NT2/D1 (cell line): ENCODE measurements around the gene EIF3D.

Experiments used
- DNase-seq: peaks from one replicate; pipeline ENCODE4 v3.0.0-alpha.2; 2011; ENCODE audit warnings: low read depth, low spot score
- H3K27me3 ChIP-seq: 2 replicates; pipeline ENCODE4 v1.6.0; 2011; ENCODE audit warnings: mild to moderate bottlenecking; ENCODE audit not compliant: insufficient read length, insufficient read depth
- H3K36me3 ChIP-seq: 2 replicates; pipeline ENCODE4 v1.6.1; 2011; ENCODE audit warnings: mild to moderate bottlenecking, low read length, mixed read lengths; ENCODE audit not compliant: insufficient read depth, insufficient read length
- H3K4me1 ChIP-seq: 2 replicates; pipeline ENCODE4 v1.5.1; 2011; ENCODE audit not compliant: insufficient read depth, insufficient read length
- H3K4me3 ChIP-seq: 2 replicates; pipeline ENCODE4 v1.5.1; 2011; ENCODE audit warnings: low read depth; ENCODE audit not compliant: insufficient read length
- H3K9ac ChIP-seq: 2 replicates; pipeline ENCODE4 v1.6.0; 2011; ENCODE audit warnings: low read depth; ENCODE audit not compliant: insufficient read length
- H3K9me3 ChIP-seq: 2 replicates; pipeline ENCODE4 v1.5.1; 2011; ENCODE audit warnings: mild to moderate bottlenecking, low read length; ENCODE audit not compliant: insufficient read depth
- SUZ12 ChIP-seq: IDR thresholded peaks from 2 replicates; pipeline ENCODE4 v1.6.1; 2011; ENCODE audit not compliant: insufficient read length, insufficient read depth; ENCODE audit errors: extremely low read depth
- YY1 ChIP-seq: IDR thresholded peaks from 2 replicates; pipeline ENCODE4 v1.6.1; 2011; ENCODE audit not compliant: insufficient read length, insufficient read depth
- ZNF274 ChIP-seq: IDR thresholded peaks from 2 replicates; pipeline ENCODE4 v1.6.1; 2011; ENCODE audit warnings: mild to moderate bottlenecking, low read depth, low read length

The EIF3D gene

GRCh38 chr22:36563001-36563400, 34.0 kb upstream of the EIF3D start:
- H3K27me3 ChIP-seq = no peaks in the 10 kb centered on the region
- H3K9ac ChIP-seq = peak overlapping the region; percentile 21
- no peaks in the 10 kb centered on the region for H3K36me3 ChIP-seq
- no peak for TF ChIP-seq ZNF274
- TF ChIP-seq YY1 = no peak
- TF ChIP-seq SUZ12 = no peak
- H3K4me1 ChIP-seq = peaks cover 21% of the 10 kb centered on the region
- DNase-seq = no peak
- no peaks in the 10 kb centered on the region for H3K9me3 ChIP-seq
- H3K4me3 ChIP-seq = no peak overlapping the region

- Histone ChIP-seq H3K9ac (peak overlapping the region; percentile 42), H3K4me3 (no peak overlapping the region), H3K4me1 (peaks cover 21% of the 10 kb centered on the region), H3K27me3 (no peaks in the 10 kb centered on the region), H3K36me3 (no peaks in the 10 kb centered on the region), H3K9me3 (no peaks in the 10 kb centered on the region)
- DNase-seq = no peak
- TF ChIP-seq SUZ12 (no peak), YY1 (no peak), ZNF274 (no peak)
These were observed 33.4 kb upstream of the EIF3D start for GRCh38 chr22:36562261-36562835.

DNA sequence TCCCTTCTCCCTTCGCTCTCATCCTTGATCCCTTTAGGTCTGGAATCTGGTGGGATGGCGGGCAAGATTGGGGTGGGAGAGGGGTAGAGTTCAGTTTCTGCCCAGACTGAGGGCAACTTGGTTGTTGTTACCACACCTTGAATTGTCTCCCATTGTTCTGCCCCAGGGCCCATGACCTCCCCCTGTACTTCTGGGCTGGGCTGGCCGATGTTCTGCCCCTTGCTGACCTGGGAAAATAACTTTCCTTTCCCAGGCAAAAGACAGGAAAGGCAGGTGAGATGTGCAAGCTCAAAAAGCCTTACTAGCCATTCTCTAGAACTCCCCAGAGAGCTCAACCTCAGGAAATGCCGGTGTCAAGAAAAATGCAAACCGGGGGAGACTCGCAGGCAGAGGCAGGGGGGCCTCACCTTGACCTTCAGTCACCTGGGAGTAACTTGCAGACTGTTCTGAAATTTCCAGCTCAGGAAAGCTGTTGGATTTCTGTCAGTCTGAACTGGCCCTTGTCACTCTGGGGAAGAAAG, 32.4 kb upstream of the EIF3D start:
- Histone ChIP-seq H3K9ac (no peak overlapping the region), H3K9me3 (no peaks in the 10 kb centered on the region), H3K4me3 (no peak overlapping the region), H3K27me3 (no peaks in the 10 kb centered on the region), H3K36me3 (no peaks in the 10 kb centered on the region), H3K4me1 (peaks cover 18% of the 10 kb centered on the region)
- TF ChIP-seq YY1 = no peak
- TF ChIP-seq ZNF274 = no peak
- TF ChIP-seq SUZ12 = no peak
- no peak for DNase-seq

DNA sequence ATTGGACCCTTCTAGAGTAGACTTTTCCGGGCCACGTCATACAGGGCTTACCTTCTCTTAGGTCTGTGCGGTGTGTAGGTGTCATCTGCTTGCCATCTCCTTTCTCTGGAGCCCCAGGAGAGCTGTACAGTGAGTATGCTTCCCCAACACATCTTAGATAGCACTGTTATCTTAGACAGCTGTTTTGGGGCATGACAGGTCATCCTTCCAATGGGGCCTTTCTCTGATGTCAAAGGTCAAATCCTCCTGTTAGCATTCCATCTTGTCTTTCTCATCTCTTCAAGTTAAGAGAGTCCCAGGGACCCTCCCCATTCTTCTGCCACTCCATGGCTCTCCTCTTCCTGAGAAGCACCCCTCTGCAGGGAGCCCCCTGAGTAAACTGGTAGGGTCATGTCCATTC, 31.0 kb upstream of the EIF3D start:
- peaks cover 13% of the 10 kb centered on the region for H3K4me1 ChIP-seq

DNA sequence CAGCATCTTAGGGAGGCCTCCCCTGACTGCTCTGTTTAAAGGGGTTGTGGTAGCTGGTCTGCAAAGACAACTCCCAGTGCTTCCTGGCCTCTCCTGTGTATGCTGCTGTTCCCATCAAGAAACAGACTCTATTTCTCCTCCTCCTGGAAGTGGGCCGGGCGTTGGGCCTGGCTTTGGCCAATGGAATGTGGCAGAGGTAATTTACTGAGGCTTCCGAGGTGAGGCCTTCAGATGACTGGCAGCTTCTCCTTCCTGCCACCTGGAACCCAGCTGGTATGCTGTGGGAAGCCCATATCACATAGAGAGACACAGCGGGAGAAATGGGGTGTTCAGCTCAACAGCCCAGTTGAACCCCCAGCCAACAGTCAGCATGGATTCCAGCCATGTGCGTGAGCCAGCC, 25.1 kb upstream of the EIF3D start:
- peaks cover 3% of the 10 kb centered on the region for H3K4me1 ChIP-seq

More for the DNA sequence above, 31.0 kb upstream of the EIF3D start:
- TF ChIP-seq YY1 (no peak), ZNF274 (no peak), SUZ12 (no peak)
- H3K4me3 ChIP-seq = no peak overlapping the region
- H3K36me3 ChIP-seq = no peaks in the 10 kb centered on the region
- H3K9ac ChIP-seq = no peak overlapping the region
- no peak for DNase-seq
- H3K9me3 ChIP-seq = no peaks in the 10 kb centered on the region
- no peaks in the 10 kb centered on the region for H3K27me3 ChIP-seq

GRCh38 chr22:36552289-36552688, 23.3 kb upstream of the EIF3D start:
- no peak overlapping the region for H3K9ac ChIP-seq
- no peaks in the 10 kb centered on the region for H3K27me3 ChIP-seq
- peaks cover 7% of the 10 kb centered on the region for H3K4me1 ChIP-seq
- H3K4me3 ChIP-seq = no peak overlapping the region
- no peak for TF ChIP-seq YY1
- TF ChIP-seq ZNF274 = no peak
- no peak for TF ChIP-seq SUZ12
- H3K36me3 ChIP-seq = no peaks in the 10 kb centered on the region
- no peak for DNase-seq
- no peaks in the 10 kb centered on the region for H3K9me3 ChIP-seq

More for the DNA sequence above, 25.1 kb upstream of the EIF3D start:
- Histone ChIP-seq H3K36me3 (no peaks in the 10 kb centered on the region), H3K9me3 (no peaks in the 10 kb centered on the region), H3K9ac (no peak overlapping the region), H3K4me3 (no peak overlapping the region), H3K27me3 (no peaks in the 10 kb centered on the region)
- DNase-seq = no peak
- no peak for TF ChIP-seq SUZ12
- no peak for TF ChIP-seq YY1
- TF ChIP-seq ZNF274 = no peak

DNA sequence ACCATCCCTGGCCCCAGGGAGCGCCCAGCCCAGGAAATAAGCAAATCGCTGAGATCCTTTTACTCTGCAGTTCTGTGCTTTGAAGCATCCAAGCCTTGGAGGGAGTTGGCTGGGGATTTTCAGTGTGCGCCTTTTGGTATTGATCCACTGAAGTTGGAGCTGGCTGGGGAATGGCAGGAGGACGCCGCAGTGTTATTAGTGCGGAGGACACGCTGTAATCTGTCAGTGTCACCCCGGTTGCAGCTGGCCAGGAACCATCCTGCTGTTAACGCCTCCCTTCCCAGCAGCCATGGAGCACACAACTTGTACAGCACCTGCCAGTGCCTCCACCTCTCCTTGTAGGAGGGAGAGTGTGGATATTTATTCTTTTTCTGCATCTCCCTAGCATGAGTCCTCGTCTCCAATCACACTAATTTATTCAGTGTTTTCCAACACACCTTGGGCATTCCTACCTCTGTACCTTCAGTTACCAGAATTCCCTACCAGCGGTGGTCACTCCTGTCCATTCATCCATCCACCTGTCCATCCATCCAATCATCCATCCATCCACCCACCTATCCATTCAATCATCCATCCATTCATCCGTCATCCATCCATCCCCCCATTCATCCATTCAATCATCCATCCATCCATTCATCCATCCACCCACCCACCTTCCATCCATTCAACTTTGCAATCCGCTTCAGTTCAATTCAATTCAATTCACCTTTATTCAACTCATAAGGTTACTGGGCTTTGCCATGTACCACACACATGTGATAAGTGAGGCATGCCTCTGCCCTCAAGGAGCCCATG, 21.9 kb upstream of the EIF3D start:
- no peak for TF ChIP-seq YY1
- no peak for TF ChIP-seq SUZ12
- Histone ChIP-seq H3K9me3 (no peaks in the 10 kb centered on the region), H3K9ac (no peak overlapping the region), H3K36me3 (no peaks in the 10 kb centered on the region), H3K4me1 (peaks cover 7% of the 10 kb centered on the region), H3K27me3 (no peaks in the 10 kb centered on the region), H3K4me3 (no peak overlapping the region)
- DNase-seq = no peak
